Glomerular visceral epithelial cell (primary cell): Measurements from ENCODE around the gene GFOD1.
A peak's percentile ranks its signal among the peaks of the same experiment; 100 is the strongest.
"Not testable (repeated sequence)": the region's sequence is repeated elsewhere in the genome, so short reads cannot be mapped to it uniquely, and the experiment has no call there.

Experiments used
- DNase-seq: peaks from one replicate; pipeline ENCODE4 v3.0.0-alpha.2; 2016; ENCODE audit errors: extremely low spot score

Gene GFOD1

GRCh38 chr6:13511913-13512717, 24.7 kb upstream of the GFOD1 start:
- no peak for DNase-seq

- not testable (repeated sequence) for DNase-seq
Measured at GRCh38 chr6:13511141-13511571, 23.8 kb upstream of the GFOD1 start.

- DNase-seq, result not testable (repeated sequence)
Measured at GRCh38 chr6:13510433-13510832, 23.0 kb upstream of the GFOD1 start.

- DNase-seq, result no peak
Measured at GRCh38 chr6:13508711-13509705, 21.6 kb upstream of the GFOD1 start.

DNA sequence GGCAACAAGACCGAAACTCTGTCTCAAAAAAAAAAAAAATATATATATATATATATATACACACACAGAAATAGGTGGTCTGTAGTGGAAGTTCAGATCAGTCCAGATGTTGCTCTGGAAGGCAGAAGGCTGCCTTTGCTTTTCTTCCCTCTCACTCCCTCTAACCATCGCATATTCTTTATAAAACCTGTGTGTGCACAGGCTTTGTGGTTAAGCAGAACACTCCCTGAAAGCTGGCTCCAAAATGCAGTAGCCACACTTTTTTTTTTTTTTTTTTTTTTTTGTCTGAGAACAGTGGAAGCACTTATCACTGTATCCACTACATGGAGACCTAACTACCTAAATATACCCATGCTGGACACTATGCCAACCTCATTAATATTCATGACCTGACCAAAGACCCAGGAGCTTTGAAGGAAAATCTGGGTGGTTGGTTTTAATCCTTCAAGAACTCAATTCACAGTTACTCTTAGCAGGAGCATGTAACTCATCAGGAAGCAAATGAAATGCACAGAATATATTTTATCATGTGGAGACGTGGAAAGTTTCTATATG, 20.0 kb upstream of the GFOD1 start:
- no peak for DNase-seq

GRCh38 chr6:13505345-13505734, 17.9 kb upstream of the GFOD1 start:
- no peak for DNase-seq

GRCh38 chr6:13504611-13505344, 17.4 kb upstream of the GFOD1 start:
- no peak for DNase-seq

GRCh38 chr6:13500915-13501314, 13.5 kb upstream of the GFOD1 start:
- DNase-seq, result no peak

- no peak for DNase-seq
Measured at GRCh38 chr6:13500264-13500663, 12.9 kb upstream of the GFOD1 start.

GRCh38 chr6:13496513-13497190, 9.3 kb upstream of the GFOD1 start:
- peak; percentile 31 for DNase-seq

- no peak for DNase-seq
Measured at GRCh38 chr6:13495818-13496217, 8.4 kb upstream of the GFOD1 start.

DNA sequence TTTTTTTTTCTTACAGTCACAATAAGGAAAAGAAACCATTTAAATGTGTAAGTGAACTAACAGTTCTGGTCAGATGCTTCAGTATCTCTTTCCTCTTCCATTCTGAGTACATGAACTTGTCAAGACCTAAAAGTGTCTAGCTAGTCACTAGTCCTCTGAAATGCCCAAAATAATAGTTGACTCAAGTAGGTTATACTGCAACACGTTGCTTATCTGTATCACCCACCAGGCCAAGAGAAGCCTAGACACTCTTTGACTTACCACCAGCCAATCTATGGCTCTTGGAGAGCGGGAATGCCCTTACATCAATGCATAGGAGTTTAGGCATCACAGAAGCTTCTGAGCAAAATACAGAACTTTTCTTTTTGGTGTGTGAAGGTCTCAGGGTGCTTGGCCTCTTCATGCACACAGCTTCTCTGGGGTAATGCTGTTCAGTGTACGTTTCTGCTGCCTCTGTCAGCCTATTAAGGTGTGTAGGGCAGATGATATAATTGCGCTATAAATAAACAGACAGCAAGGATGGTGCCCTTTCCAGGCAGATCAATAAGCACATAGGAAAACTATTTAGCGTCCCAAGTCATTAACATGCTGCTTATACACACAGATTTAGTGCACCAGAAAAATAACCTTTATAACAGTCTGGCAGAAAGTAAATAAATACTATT, 7.8 kb upstream of the GFOD1 start:
- DNase-seq, result no peak

- DNase-seq, result no peak
Measured at GRCh38 chr6:13494137-13494536, 6.7 kb upstream of the GFOD1 start.

DNA sequence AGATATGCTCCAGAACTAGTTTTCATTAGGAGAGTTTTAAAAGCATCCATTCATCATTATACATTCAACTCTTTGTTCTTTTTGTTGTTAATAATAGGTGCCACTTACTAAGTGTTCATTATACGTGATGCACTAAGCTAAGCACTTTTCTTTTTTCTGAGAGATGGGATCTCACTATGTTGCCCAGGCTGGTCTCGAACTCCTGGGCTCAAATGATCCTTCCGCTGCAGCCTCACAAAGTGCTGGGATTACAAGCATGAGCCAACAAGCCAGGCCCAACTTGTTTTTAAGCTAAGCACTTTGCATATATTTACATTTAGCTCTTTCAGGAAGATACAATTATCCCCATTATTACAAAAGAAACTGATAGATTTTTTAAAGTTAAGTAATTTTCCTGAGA, 5.7 kb upstream of the GFOD1 start:
- no peak for DNase-seq

DNA sequence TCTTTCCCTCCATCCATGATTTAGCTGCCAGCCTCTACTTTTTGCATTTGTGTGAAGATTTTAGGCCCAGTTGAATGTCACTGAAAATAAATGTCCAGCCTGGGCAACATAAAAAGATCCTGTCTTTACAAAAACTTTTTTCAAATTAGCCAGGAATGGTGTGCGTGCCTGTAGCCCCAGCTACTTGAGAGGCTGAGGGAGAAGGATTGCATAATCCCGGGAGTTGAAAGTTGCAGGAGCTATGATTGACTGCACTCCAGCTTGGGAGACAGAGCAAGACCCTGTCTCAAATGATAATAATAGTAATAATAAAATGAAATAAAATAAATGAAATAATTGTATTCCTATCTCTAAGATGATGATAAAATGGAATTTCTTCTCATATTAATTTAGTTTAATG, 5.0 kb upstream of the GFOD1 start:
- no peak for DNase-seq

GRCh38 chr6:13491538-13491937, 4.1 kb upstream of the GFOD1 start:
- DNase-seq, result no peak

GRCh38 chr6:13490402-13490801, 3.0 kb upstream of the GFOD1 start:
- no peak for DNase-seq

DNA sequence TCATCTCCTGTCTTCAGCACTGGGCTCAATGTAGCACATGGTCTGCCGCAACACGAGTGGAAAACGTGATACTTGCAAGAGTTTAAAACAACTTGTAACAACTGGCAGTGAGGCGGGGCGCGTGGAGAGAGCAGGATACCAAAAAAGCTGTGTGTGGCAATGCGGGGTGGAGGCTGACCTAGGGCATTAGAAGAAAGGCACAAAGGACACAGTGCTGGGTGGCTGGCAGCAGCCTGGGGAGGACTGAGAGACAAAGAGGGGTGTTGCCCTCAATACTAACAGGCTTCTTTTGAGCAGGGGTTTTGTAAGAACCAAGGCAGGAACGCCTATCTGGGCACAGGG, 1.5 kb upstream of the GFOD1 start:
- DNase-seq, result no peak

DNA sequence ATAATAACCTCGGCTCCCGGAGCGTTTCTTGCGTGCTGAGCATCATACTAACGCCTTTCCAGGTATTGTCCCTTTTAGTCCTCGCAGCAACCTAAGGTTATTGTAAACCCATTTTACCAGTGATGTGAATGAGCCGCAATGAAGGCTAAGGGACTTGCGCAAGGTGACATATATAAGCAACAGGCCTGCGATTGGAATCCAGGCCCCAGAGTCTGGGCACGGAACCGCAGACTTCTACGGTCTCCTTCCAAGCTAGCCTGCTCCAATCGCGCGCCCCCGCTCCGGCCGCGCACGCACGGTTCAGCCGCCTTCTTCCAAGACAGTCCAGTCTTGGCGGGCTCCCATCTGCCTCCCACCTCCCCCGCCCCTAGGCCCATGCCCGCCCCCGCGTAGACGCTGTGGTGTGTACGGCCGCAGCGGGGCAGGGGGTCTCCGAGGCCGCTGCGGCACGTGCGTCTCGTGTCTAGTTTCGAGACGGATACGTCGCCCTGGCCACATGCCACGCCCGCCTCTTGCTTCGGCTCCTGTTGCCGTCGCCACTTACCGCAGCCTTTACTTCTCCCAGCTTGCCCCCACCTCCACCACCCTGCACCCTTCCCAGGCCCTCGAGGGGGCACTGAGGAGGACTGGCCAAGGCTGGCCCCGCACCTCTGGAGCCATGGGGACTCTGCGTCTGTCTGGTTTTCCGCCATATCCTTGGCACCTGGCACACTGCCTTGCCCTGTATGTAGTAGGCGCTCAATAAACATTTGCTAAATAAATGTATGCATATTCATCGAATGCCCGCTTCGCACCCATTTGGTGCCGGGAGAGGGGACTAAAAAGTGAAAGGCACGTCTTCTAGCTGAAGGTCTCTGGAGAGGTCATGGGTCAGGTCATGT, 855 bp upstream of the GFOD1 start:
- no peak for DNase-seq

DNA sequence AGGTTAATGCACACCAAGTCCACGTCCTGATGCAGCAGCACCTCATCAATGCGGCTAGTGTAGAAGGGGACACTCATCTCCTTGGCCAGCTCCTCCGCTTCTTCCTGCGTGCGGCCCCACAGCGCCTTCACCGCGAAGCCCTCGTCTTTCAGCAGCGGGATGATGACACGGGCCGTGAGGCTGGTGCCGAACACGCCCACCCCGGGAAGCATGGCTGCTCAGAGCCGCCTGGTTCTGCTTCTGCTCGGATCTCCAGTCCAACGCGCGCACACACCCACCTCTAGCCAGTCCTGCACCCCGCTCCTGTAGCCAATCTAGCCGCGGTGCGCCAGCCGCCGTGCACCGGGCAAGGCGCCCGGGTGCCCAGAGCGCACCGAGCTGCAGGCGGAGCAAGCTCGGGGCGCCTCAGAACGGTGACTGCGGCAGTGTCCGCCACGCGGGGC, 700 bp downstream of the GFOD1 start:
- DNase-seq, result peak; percentile 70
